ACHN (cell line): ENCODE measurements around the gene HBEGF.
"Not testable (repeated sequence)": the region's sequence is repeated elsewhere in the genome, so short reads cannot be mapped to it uniquely, and the experiment has no call there.

Source experiments
- DNase-seq: peaks from one replicate; pipeline ENCODE4 v3.0.0-alpha.2; 2015
- in situ Hi-C: cut with HindIII; loops from 2 replicates; pipeline ENCODE4 v1.10.0; 2017; ENCODE audit warnings: low sequenced_read_pairs, low pct_ligation_motif_present, low pct_unique_long_range_greater_than_20kb

HBEGF gene

GRCh38 chr5:140362875-140363630, 16.6 kb upstream of the HBEGF start:
- in situ Hi-C loops = no loop called here

GRCh38 chr5:140362311-140362710, 15.9 kb upstream of the HBEGF start:
- in situ Hi-C loops = no loop called here
- no peak for DNase-seq

More at GRCh38 chr5:140362875-140363630, 16.6 kb upstream of the HBEGF start:
- DNase-seq = peak; percentile 68

GRCh38 chr5:140361901-140362300, 15.5 kb upstream of the HBEGF start:
- no peak for DNase-seq
- in situ Hi-C loops = no loop called here

GRCh38 chr5:140360681-140361479, 14.5 kb upstream of the HBEGF start:
- no peak for DNase-seq
- in situ Hi-C loops = no loop called here

- in situ Hi-C loops = no loop called here
- no peak for DNase-seq
Observed at GRCh38 chr5:140360101-140360500, 13.7 kb upstream of the HBEGF start, which contains the start of gene SLC4A9. TSS of gene SLC4A9 (plus strand) at chr5:140360194. CDS start at chr5:140360237, 43 bp downstream.

- DNase-seq = peak; percentile 38
- in situ Hi-C loops = no loop called here
Observed at GRCh38 chr5:140358738-140359310, 12.4 kb upstream of the HBEGF start.

GRCh38 chr5:140357726-140358093, 11.3 kb upstream of the HBEGF start:
- in situ Hi-C loops = no loop called here

GRCh38 chr5:140356853-140357725, 10.7 kb upstream of the HBEGF start:
- in situ Hi-C loops = no loop called here
- DNase-seq = no peak

More at GRCh38 chr5:140357726-140358093, 11.3 kb upstream of the HBEGF start:
- DNase-seq = peak; percentile 84

GRCh38 chr5:140355546-140355945, 9.1 kb upstream of the HBEGF start:
- in situ Hi-C loops = no loop called here
- DNase-seq = no peak

GRCh38 chr5:140351609-140352334, 5.4 kb upstream of the HBEGF start:
- in situ Hi-C loops = no loop called here
- DNase-seq = peak; percentile 72

- DNase-seq = peak; percentile 35
- in situ Hi-C loops = no loop called here
Observed at GRCh38 chr5:140349244-140349643, 2.8 kb upstream of the HBEGF start.

- in situ Hi-C loops = no loop called here
- DNase-seq = no peak
Observed at GRCh38 chr5:140348104-140348503, 1.7 kb upstream of the HBEGF start.

GRCh38 chr5:140347360-140347759, 957 bp upstream of the HBEGF start:
- in situ Hi-C loops = no loop called here
- DNase-seq = no peak

GRCh38 chr5:140345919-140346347, 470 bp downstream of the HBEGF start:
- in situ Hi-C loops = no loop called here
- peak; percentile 49 for DNase-seq

- in situ Hi-C loops = no loop called here
- DNase-seq = peak; percentile 48
Observed at GRCh38 chr5:140344683-140345423, 1.6 kb downstream of the HBEGF start.

GRCh38 chr5:140343849-140344248, 2.6 kb downstream of the HBEGF start:
- DNase-seq, in situ Hi-C loops: not testable (repeated sequence)

GRCh38 chr5:140342896-140343295, 3.5 kb downstream of the HBEGF start:
- DNase-seq = no peak
- in situ Hi-C loops = no loop called here
